ENCODE data around the gene CDYL.
A peak's percentile ranks its signal among the peaks of the same experiment; 100 is the strongest.

CDYL gene

DNA sequence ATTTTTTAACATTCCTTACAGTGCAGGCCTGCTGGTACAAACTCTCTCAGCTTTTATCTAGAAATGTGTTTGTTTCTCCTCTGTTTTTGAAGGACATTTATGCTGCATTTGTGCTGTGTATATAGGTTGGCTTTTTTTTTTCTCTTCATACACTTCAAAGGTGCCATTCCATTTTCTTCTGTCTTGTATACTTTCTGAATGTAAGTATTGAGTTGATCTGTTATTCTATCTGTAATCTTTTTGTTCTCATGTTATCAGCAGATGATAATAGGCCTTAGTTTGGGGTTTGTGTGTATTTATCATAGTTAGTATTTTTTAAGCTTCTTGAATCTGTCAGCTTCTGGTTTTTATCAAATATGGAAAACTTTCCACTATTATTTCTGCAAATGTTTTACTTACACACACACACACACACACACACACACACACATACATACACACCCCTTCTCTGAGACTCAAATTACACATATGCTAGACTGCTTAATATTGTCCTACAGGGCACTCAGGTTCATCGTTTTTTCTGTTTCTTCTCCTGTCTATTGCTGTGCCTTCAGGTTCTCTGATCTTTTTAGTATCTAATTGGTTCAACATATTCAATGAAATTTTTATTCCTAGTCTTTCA, 153.0 kb downstream of the CDYL start:
- TF ChIP-seq, protein P1, sequence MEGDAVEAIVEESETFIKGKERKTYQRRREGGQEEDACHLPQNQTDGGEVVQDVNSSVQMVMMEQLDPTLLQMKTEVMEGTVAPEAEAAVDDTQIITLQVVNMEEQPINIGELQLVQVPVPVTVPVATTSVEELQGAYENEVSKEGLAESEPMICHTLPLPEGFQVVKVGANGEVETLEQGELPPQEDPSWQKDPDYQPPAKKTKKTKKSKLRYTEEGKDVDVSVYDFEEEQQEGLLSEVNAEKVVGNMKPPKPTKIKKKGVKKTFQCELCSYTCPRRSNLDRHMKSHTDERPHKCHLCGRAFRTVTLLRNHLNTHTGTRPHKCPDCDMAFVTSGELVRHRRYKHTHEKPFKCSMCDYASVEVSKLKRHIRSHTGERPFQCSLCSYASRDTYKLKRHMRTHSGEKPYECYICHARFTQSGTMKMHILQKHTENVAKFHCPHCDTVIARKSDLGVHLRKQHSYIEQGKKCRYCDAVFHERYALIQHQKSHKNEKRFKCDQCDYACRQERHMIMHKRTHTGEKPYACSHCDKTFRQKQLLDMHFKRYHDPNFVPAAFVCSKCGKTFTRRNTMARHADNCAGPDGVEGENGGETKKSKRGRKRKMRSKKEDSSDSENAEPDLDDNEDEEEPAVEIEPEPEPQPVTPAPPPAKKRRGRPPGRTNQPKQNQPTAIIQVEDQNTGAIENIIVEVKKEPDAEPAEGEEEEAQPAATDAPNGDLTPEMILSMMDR (conservative IDR thresholded peaks at IDR 0.05; ENCODE audit: low read depth, low read length) = no peak

DNA sequence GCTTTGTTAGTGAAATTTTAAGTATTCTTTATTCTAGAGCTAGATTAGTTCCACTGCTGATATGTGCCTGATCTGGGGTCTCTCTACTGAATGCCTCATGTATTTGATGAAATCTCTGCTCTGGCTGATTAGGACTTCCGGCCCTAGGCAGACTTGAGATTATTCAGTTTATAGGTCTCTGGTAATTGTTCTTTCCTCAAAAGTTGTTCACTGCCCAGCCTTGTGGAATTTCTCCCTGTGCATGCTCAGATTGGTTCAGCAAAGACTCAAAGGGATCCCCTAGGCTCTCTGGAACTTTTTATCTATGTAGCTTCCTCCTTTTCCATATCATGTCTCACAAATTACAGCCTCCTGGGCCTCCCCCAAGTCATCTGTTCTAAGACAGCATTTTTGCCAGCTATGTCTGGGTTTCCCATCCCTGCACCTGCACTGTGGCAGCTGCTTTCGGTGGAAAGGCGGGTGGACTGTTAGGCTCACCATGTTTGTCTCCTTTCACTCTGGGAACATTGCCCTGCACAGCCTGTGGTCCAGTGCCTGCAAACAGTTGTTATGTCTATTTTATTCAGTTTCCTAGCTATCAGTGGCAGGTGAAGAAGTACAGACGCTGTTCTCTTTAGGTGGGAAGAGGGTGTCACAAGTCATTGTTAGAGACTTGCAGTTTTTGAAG, 154.0 kb downstream of the CDYL start:
- TF ChIP-seq, protein P1 (conservative IDR thresholded peaks at IDR 0.05; ENCODE audit: low read depth, low read length) = no peak
- DNase-seq (ENCODE audit: low read depth) = no peak
- H3K4me3 ChIP-seq (ENCODE audit: low read depth, low read length) = no peak overlapping the region

More for the DNA sequence above, 153.0 kb downstream of the CDYL start:
- H3K4me3 ChIP-seq (ENCODE audit: low read depth, low read length) = no peak overlapping the region
- peak; percentile 65 for DNase-seq (ENCODE audit: low read depth)

- TF ChIP-seq, protein P1 (conservative IDR thresholded peaks at IDR 0.05; ENCODE audit: low read depth, low read length) = no peak
- no peak overlapping the region for H3K4me3 ChIP-seq (ENCODE audit: low read depth, low read length)
- no peak for DNase-seq (ENCODE audit: low read depth)
Observed at GRCh38 chr6:4931530-4932227, 155.5 kb downstream of the CDYL start.

GRCh38 chr6:4932228-4932903, 156.2 kb downstream of the CDYL start:
- H3K4me3 ChIP-seq (ENCODE audit: low read depth, low read length) = no peak overlapping the region
- TF ChIP-seq, protein P1 (conservative IDR thresholded peaks at IDR 0.05; ENCODE audit: low read depth, low read length) = no peak
- DNase-seq (ENCODE audit: low read depth) = no peak

DNA sequence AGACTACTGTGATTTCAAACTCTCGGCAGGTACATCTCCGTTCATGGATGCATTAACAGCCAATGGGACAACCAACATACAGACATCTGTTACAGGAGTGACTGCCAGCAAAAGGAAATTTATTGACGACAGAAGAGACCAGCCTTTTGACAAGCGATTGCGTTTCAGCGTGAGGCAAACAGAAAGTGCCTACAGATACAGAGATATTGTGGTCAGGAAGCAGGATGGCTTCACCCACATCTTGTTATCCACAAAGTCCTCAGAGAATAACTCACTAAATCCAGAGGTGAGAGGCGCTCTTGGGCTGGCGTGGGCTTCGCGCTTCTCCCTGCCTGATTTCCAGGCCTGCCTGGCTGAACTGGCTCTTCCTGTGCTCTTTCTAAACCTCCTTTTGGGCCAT, 159.3 kb downstream of the CDYL start:
- no peak for DNase-seq (ENCODE audit: low read depth)
- TF ChIP-seq, protein P1 (conservative IDR thresholded peaks at IDR 0.05; ENCODE audit: low read depth, low read length) = no peak
- H3K4me3 ChIP-seq (ENCODE audit: low read depth, low read length) = no peak overlapping the region

DNA sequence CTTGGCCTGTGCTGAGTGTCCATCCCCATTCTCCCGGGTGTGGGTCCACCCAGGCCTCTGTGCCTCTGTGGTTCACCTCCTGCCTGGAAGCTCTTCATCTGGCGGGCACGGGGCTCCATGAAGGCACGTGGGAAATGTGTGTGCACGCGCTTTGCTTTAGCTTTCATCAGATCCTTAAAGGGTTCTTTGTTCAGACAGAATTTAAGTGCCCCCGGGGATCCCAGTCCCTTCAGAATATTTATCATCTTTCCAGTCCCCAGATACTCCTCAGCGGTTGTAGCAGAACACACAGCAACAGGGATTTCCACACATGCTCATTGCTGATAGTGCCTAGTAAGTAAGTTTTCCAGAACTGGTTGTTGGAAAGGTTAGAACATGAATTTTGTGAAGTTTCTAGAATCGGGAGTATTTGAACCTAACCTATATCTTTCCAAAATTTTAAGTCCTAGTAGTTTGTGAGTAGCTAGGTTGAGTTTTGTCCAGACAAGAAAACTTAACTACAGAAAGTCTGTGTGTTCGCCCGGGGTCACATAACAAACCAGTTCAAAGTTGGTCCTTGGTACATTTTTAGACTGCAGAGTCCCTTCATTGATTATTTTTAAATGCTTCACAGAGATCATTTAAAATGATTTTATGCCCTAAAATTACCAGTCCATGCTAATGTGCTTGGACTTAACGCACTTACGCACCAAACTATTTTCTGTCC, 159.9 kb downstream of the CDYL start:
- TF ChIP-seq, protein P1 (conservative IDR thresholded peaks at IDR 0.05; ENCODE audit: low read depth, low read length) = no peak
- H3K4me3 ChIP-seq (ENCODE audit: low read depth, low read length) = no peak overlapping the region
- no peak for DNase-seq (ENCODE audit: low read depth)
